Sciatic nerve (tissue), 2 donors: ENCODE data around the gene ANXA4. TPM values are rescaled to one million over a fixed set of nuclear protein-coding genes. Genes with fewer than 3 reads are reported as not detected.
"Not testable (repeated sequence)": the region's sequence is repeated elsewhere in the genome, so short reads cannot be mapped to it uniquely, and the experiment has no call there.

ENCODE experiments used
- ATAC-seq: fragments of 200-7000 bp; cut with Tn5 transposase; one replicate; pipeline ENCODE4 v1.9.1; 2020; ENCODE audit warnings: mild to moderate bottlenecking, moderate library complexity
- DNase-seq: peaks from one replicate; pipeline ENCODE4 v3.0.0-alpha.2; 2020; ENCODE audit warnings: low spot score
- intact Hi-C: fragments of 100-400 bp; cut with DNase I; formaldehyde crosslinking; loops from one replicate; pipeline ENCODE4 v1.14.2; 2022
- total RNA-seq: library from RNA; stranded (reverse); fragmentation: NEBNext Ultra II Directional; extraction: Animal tissue kit (Norgen Biotek cat#: 25700); gene quantifications from one replicate; pipeline ENCODE4 v1.2.1, GENCODE V29; 2021
- donor health status: DM: no; HTN: no; CAD: no.
- donor health status: DM: no; HTN: no; CAD: no.

ANXA4 gene
- total RNA-seq, 1 donor from 2014 or later = 117 TPM

DNA sequence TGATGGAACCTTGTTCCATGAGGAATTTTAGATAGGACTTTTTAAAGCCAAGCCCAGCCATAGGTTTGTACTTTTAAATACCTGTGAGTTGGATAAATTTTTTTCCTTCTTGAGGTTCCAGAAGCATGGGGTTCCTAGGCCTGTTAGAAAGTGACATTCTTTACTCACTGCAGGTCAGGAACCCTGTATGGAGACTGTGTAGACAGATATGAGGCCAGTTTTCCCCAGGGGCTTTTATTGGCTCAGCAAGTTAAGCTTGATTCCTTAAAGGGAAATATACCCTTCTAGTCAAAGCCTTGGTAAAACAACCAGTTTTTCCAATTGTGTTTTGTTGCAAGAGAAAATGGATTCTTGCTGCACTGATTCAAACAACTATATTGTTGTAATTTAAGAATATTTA lies 49.1 kb downstream of the ANXA4 start:
- intact Hi-C loops = no loop called here
- DNase-seq (no peak), ATAC-seq (peak; percentile 49)

DNA sequence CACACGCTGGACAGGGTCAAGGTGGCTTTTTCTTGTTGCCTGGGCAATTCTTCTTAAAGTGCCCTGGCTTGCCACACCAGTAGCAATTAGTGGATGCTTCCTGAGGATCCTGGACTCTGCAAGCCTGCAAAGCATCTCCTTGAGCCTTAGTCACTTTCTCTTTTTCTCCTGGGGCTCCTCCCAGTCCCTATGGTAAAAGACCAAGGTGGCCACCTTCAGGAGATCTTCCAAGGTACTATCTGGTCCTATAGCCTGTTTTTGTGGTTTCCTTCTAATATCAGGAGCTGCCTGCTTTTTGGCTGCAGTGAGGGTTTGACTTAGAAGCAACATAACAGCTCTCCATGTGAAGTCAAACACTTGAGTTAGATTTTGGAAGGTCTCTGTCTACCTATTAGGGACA lies 54.2 kb downstream of the ANXA4 start:
- DNase-seq = no peak
- intact Hi-C loops = no loop called here

DNA sequence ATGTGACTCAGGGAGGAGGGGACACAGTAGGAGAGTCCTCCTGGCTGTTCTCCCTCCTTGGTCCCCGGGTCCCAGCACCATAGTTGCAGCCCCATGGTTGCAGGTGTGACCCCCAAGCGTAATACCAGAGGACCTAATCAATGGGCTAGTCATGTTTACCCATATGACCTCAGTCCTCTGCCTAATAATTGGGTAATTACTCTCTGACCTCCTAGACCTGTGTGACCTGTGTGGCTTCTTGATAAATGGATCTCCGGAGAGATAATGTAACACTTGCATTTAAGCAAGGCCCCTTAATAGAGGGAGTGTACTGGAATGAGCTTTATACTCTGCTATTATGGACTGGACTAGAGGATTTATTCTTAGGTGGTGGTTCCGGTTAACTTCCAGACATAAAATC lies 55.3 kb downstream of the ANXA4 start:
- intact Hi-C loops = no loop called here
- ATAC-seq (no peak), DNase-seq (no peak)

More for the DNA sequence above, 54.2 kb downstream of the ANXA4 start:
- no peak for ATAC-seq

DNA sequence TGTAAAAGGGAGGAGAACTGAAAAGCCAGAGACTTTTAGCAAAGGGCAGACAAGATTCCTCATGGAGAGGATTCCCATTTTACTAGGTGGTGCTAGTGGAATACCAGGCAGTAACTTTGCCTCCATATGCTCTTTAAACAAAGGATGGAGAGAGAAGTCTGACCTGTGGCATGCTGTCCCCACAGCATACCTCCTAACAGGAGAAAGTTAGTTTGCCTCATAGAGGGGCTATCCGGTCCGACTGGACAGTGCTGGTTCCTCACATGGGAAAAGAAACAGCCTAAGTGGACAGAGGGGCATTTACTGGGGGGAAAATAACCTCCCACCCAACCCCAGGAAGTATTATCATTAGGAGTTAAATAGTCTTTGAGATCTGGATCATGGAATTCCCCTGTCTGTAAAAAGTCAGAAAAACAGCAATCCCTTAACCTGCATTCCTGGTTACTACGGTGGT lies 55.9 kb downstream of the ANXA4 start:
- intact Hi-C loops = no loop called here
- ATAC-seq (peak; percentile 6), DNase-seq (no peak)

DNA sequence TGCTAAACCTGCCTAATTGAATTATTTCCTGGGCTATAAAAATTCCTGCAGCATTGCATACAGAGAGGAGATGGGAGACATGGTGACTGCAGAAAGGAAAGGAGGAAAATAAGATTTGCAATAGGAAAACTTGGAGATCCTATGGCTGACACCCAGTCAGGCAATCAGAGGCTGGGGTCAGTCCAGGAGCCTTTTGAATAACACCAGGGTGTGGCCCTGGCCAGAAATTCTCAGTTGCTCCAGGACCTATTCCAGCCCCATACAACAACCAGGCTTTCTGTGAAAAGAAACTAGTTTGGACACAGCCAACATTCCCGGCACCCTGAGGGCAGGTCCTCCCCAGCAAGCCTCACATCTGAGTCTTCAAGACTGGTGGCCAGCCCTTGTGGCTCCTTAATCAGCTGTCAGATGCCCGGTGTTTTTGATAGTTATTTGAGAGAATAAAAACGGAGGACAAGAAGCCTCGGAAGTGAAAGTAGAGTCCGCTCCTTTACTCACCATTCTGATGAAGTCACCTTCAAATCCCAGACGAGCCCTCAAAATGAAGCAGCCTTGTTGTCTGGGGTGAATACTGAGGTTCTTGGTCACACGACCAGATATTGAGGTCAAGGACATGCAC lies 56.5 kb downstream of the ANXA4 start:
- intact Hi-C loops = no loop called here
- DNase-seq (no peak), ATAC-seq (peak; percentile 74)

DNA sequence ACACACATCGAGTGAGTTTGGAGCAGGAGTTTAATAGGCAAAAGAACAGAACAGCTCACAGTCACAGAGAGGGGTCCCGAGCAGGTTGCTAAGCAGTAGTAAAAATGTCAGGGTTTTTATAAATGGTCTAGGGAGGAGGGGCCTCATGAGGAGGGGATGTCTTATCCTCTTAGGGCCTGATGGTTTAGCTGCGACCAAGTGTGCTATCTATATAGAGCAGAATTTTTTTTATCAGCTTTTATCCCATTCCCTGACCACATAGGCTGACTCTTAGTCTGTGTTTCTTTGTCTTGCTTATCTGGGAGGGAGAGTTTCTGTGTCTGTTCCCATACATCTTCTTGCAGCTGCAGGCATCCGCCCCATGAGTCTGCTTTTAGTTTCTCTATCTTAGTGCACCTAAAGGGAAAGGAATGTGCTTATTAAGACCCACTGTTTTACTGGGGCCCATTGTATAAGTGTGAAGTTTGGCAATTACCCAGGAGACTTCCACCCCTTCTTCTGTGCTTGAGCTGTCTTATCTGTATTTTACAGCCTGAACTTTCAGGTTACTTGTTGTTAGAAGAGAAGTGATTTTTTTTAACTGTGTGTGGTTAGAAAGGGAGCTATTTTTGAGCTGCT lies 57.1 kb downstream of the ANXA4 start:
- DNase-seq = no peak
- intact Hi-C loops = no loop called here
- no peak for ATAC-seq

DNA sequence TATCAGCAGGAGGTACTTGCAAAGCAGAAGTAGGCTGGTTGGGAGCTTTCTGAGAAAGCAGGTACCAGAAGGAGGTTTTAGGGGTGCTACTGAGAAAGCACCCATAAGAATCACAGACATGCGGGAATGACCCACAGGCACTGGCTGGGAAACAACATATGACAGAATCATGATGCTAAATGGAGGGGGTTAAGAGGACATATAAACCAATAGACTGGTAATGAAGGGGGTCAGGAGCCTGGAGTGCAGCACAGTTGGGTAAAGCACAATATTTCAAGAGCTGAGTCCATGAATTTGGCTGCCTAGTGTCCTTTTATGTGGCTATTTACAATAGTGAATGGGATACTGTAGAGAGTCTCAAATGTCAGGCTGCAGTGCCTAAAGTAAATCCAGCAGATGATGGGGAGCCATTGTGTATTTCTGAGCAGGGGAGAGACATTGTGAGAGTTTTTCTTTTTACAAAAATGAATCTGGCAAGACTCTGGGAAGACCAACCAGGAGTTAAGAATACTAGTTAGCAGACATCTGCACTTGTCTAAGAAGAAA lies 59.9 kb downstream of the ANXA4 start:
- DNase-seq (no peak), ATAC-seq (no peak)
- intact Hi-C loops = no loop called here

DNA sequence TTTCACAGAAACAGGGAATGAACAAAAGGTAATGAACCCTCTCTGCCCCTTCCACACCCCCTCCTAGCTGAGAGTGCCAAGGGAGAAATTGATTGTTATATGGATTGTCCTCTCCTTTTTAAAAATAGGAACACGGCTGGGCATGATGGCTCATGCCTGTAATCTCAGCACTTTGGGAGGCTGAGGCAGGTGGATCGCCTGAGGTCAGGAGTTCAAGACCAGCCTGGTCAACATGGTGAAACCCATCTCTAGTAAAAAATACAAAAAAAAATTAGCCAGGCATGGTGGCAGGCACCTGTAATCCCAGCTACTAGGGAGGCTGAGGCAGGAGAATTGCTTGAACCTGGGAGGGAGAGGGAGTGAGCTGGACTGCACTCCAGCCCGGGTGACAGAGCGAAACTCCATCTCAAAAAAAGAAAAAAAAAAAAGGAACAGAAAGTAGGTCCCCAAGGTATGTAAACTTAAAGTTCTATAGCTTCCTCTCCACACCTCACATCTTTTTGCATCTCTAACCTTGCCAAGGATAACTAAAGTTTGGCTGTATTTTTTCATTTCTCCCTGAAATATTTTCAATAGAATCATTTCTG lies 60.9 kb downstream of the ANXA4 start:
- intact Hi-C loops, ATAC-seq, DNase-seq: not testable (repeated sequence)

DNA sequence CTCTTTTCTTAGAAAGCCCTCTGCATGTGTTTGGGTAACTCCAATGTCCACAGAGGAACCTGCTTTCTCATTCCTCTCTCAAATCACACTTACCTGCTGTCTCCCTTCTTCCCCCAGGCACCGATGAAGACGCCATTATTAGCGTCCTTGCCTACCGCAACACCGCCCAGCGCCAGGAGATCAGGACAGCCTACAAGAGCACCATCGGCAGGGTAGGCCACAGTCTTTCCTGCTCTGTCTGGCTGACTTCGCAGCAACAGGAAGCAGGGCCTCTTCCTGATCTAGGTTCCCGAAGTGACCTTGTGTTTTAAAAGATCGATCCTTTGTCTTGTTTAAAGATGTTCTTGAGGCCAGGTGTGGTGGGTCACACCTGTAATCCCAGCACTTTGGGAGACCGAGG lies 62.5 kb downstream of the ANXA4 start:
- intact Hi-C loops = no loop called here
- ATAC-seq (no peak), DNase-seq (no peak)

DNA sequence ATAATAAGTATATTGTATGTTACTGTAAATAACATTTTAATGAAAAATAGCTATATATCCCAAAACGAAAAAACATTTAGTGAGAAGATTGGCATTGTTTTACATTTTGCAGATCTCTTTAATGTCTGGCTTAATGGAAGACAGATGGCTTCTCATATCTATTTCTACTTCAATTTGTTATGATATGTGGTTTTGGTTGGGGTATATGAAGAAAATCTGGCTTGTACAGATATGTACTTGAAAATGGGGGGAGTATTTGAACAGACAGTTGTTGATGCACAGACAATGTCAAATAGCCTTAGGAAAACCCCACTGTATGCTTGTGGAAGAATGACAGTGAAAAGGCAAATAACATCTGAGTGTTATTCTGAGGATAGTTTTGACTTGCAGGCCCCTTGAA lies 64.0 kb downstream of the ANXA4 start:
- DNase-seq (no peak), ATAC-seq (no peak)
- intact Hi-C loops = no loop called here

DNA sequence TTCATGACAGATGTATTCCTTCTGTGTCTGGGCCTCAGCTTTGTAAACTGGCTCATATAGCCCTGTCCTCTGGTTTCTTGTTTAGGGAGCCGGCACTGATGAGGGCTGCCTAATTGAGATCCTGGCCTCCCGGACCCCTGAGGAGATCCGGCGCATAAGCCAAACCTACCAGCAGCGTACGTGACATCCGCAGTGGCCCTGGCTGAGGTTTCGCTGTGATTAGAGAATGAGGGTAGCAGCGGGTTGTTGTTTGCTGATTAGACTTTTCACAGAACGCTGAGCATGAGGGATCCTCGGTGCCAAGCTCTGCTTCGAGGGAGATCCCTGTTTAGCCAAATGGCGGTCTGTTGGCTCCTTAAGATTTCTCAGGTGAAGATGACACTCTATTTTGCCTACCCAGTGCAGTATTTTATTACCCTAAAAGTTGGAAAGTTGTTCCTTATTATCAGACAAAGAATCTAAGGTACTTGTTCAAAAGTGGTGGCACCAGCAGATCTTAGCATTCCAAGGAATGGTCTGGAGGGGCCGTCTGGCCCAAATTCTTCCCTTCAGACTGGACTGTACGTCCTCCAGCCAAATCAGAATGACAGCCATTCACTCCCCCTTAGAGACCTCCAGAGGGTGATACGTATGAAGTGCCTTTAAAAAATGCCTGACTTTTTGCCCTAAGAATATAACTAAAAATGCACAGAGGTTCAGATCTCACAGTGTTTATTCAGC lies 66.0 kb downstream of the ANXA4 start:
- no peak for ATAC-seq
- intact Hi-C loops = no loop called here
- DNase-seq = no peak

DNA sequence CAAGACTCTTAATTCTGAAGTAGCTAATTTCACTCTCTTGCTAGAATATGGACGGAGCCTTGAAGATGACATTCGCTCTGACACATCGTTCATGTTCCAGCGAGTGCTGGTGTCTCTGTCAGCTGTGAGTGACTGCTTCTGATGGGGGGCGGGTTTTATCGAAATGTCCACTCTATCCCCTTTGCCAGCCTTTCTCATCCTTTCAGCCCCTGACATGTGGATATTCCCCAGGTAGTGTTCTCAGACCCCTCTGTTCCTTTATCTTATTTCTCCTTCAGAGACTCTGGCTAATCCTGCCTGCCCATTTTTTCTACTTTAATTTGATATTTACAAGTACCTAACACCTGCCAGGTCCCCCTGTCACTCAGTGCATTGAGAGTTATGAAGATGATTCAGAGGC lies 68.6 kb downstream of the ANXA4 start:
- ATAC-seq (no peak), DNase-seq (no peak)
- intact Hi-C loops = no loop called here

DNA sequence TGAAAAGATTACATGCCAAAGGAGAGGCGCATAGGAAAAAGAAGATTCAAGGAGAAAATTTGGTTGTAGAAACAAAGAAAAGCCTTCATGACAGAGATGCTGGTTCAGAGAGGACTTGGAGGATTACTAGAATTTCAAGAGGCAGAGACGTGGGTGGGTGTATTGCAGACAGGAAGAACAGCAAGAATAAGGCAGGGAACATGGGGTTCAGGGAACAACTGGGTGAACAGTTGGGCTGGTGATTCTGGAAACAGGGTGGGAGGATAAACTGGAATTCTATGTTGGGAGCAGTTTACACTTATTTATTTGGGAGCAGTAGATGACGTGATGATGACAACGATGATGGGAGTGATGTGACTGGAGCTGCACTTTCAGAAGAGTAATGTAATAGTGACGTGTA lies 69.1 kb downstream of the ANXA4 start:
- ATAC-seq (no peak), DNase-seq (no peak)
- intact Hi-C loops = no loop called here

DNA sequence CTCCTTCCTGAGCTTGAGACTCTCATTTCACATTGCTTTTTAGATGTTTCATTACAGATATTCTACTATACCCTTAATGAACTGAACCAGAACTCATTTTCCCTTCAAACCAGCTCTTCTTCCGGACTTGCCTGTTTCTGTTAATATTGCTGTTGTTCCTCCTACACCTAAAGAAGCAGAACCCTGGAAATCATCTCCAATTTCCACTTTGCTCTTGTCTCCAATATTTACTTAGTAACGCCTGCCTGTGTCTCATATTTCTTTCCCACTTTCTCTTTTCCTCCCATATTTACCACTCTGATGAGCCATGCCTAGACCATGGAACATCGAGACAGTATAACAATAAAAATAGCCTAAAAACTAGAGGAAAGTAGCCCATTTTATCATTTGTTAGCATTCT lies 69.7 kb downstream of the ANXA4 start:
- intact Hi-C loops = no loop called here
- no peak for DNase-seq
- ATAC-seq = no peak

DNA sequence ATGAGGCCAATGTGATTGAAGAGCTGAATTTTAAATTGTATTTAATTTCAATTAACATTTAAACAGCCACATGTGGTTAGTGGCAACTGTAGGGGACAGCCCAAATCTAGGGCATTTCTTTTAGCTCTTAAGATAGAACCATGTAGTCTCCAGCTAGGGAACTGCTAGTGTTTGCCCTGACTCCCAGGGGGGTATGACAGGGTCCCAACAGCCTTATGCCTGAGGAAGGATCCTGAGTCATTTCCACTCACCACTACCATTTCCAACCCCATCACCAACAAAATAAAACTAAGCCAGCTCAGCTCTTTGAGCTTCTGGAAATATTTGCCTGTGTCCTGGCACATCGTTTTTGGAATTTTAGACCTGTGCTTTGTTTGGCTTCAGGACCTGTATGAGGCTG lies 73.8 kb downstream of the ANXA4 start:
- intact Hi-C loops = loop anchor here (5.0 kb wide), 1 partner anchor 93 kb away; no protein-coding TSS in a partner anchor
- ATAC-seq = no peak
- DNase-seq = no peak

DNA sequence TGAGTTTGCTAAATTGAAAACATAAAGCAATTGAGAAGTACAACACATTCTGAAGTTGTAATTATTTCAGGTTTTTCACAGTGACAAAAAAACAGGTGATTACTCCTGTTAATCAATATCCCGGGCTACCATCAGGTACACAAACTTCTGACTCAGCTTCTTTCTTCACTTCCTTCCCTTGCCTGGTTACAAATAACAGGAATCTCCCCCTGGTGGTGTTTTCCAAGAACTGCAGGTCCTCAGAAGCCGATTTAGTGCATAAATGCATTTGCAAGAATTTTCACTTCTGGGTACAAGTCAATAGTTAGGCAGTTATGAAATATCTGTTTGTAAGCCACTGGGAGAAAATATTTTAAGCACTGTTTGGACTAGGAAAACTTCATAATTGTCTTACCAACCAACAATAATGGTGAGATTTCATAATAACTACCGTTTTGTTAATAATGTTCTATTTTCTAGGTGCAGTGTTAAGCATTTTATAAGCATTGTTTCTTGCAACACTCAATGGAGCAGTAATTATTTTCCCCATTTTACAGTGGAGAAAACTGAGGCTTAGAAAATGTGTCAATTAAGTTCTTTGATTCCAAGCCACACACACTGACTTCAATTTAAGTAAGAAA lies 75.1 kb downstream of the ANXA4 start:
- ATAC-seq (peak; percentile 79), DNase-seq (peak; percentile 83)
- intact Hi-C loops = loop anchor here (5.0 kb wide), 1 partner anchor 95 kb away; no protein-coding TSS in a partner anchor

DNA sequence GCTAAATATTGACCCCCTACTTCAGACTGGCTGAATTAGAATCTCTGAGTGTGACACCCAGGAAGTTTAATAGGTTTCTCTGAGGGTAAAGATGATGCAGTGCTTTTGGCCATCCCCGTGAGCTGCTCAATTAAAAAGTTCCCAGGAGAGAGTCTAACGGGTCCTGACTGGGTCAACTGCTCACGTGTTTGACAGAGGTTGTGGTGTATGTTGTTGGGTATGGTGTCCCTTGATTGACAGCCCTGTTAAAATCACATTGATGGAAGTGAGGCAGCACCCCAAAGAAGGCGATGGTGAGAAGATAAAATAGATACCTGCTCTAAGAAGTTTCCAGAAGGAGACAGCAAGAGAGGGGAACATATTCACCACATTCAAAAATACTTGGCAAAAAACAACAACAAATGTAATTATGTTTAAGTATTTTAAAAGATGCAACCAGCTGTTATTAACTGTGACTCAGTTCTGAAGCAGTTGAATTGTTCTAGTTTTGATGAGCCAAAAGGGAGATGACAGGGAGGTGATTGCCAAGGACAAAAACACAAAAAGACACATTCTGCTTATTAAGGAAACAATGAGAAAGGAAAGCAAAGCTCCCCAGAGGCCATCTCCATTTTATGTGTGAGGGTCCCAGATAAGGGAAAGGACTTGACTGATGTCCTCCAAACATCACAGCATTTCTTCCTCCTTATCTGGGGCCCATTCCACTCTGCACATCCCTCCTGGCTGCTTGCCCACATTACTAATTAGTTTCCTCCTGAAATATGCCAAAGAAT lies 76.0 kb downstream of the ANXA4 start:
- intact Hi-C loops = loop anchor here (5.0 kb wide), 1 partner anchor 96 kb away; no protein-coding TSS in a partner anchor

DNA sequence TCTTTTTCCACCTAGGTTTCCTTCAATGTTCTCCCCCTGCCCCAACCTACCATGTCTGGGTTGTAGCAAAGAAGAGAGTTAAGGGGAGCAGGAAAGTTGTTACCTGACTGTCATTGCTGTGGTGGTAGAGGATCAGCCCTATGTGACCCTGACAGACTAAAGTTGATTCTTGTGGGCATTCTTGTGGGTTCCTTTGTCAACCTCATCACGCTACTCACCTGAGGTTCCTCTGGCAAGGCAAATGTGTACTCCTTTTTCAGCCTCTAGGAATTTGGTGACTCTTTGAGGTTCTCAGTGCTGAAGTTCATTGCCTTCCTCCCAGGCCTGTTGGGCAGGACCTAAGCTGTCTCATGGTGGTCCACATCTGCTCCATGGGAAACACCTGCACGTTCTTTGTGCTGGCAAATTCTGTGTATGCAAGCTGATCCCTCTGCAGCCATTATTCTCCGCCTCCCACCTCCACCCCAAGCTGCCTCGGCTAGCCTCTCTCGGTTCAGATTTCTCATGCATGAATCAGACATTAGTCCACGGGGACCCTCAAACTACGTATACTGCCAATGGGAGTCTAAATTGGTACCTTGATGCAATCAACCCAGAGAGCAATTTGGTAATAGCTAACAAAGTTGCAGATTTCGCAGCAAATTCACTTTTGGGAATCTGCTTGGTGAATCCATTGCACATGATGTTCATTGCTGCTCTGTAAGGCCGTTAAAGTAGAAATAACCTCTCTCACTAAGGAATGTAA lies 86.0 kb downstream of the ANXA4 start:
- ATAC-seq (no peak), DNase-seq (no peak)
- intact Hi-C loops = no loop called here

More for the DNA sequence above, 76.0 kb downstream of the ANXA4 start:
- ATAC-seq (no peak), DNase-seq (no peak)
